ENCODE results near the gene MTARC2. TPM values are rescaled to one million over a fixed set of nuclear protein-coding genes. Genes with fewer than 3 reads are reported as not detected.

Gene MTARC2
- total and polyA plus RNA-seq, 2 donors (not counting 1 experiment from before 2014, with no cell fraction given) = 16.3 to 22.6 TPM

DNA sequence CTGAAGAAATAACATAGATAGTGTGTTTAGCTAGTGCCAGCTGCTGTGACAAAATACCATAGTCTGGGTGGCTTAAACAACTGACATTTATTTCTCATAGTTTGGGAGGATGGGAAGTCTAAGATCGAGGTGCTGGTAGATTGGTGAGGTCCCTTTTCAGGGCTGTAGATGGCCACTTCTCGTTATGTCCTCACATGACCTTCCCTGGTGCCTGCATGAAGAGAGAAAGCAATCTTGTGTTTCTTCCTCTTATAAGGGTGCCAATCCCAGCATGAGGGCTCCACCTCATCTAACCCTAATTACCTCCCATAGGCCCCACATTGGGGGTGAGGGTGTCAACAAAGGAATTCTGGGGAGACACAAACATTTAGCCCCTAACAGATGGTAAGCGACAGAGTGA lies 9.3 kb downstream of the MTARC2 start:
- H3K27ac ChIP-seq (ENCODE audit: low read length in 2 of 2) = no peak overlapping the region
- intact Hi-C loops (cut with micrococcal nuclease) = no loop called here
- CTCF ChIA-PET = interaction anchor here (0.7 to 1.0 kb wide), 2 partner anchors 17 to 24 kb away, joined by 3 to 4 read pairs; no protein-coding TSS in a partner anchor

DNA sequence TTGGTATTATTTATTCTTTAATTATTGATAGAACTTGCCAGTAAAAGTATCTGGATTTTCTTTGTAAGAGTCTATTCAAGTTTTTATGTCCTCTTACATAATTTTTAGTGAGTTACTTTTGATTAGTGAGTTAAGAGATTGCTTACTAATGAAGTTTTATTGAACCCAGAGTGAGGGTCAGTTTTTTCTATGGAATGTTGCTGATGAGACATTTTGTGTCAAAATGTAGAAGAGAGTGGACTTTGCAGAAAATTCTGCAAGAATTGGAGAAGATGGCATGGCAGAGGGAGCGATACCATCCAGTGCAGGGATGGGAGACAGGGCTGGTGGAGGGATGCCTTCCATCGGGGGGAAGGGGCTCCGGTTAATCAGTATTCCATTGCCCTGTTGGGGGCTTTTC lies 11.0 kb downstream of the MTARC2 start:
- H3K4me3 Mint-ChIP-seq = no peak overlapping the region

More for the DNA sequence above, 9.3 kb downstream of the MTARC2 start:
- Histone ChIP-seq H3K9me3 (ENCODE audit: control extremely low read depth in 1 of 3, control insufficient read depth in 2 of 3, insufficient read depth in 1 of 3, low read length in 2 of 3) (no peaks in the 10 kb centered on the region), H3K4me3 (ENCODE audit: control extremely low read depth in 1 of 5, extremely low read depth in 1 of 5, insufficient read depth in 1 of 5, low read depth in 2 of 5, low read length in 4 of 5) (no peak overlapping the region), H3K36me3 (replicated peaks in 1 of 2; ENCODE audit: control extremely low read depth in 1 of 2, control insufficient read depth in 1 of 2, extremely low read depth in 1 of 2, insufficient read depth in 2 of 2, low read length in 1 of 2) (no peaks in the 10 kb centered on the region), H3K79me2 (ENCODE audit: control insufficient read depth, insufficient read depth, low read length) (no peaks in the 10 kb centered on the region), H4K20me1 (ENCODE audit: control insufficient read depth, insufficient read depth, low read length, poor library complexity, severe bottlenecking) (no peaks in the 10 kb centered on the region), H2AFZ (ENCODE audit: insufficient read depth, low read depth, low read length, poor library complexity, severe bottlenecking) (no peak overlapping the region), H3K9ac (ENCODE audit: low read length) (no peak overlapping the region), H3K4me1 (ENCODE audit: control insufficient read depth in 2 of 2, insufficient read depth in 2 of 2, low read length in 2 of 2) (no peaks in the 10 kb centered on the region), H3K27me3 (replicated peaks in 1 of 4; ENCODE audit: control extremely low read depth in 1 of 4, control insufficient read depth in 3 of 4, insufficient read depth in 4 of 4, low read length in 3 of 4) (peaks cover 0 to 2% (median under 1%) of the 10 kb centered on the region in 4 experiments), H3K4me2 (replicated peaks; ENCODE audit: low read depth, low read length, poor library complexity, severe bottlenecking) (no peak overlapping the region)
- H3K27ac Mint-ChIP-seq = no peak overlapping the region
- TF ChIP-seq, protein P1, sequence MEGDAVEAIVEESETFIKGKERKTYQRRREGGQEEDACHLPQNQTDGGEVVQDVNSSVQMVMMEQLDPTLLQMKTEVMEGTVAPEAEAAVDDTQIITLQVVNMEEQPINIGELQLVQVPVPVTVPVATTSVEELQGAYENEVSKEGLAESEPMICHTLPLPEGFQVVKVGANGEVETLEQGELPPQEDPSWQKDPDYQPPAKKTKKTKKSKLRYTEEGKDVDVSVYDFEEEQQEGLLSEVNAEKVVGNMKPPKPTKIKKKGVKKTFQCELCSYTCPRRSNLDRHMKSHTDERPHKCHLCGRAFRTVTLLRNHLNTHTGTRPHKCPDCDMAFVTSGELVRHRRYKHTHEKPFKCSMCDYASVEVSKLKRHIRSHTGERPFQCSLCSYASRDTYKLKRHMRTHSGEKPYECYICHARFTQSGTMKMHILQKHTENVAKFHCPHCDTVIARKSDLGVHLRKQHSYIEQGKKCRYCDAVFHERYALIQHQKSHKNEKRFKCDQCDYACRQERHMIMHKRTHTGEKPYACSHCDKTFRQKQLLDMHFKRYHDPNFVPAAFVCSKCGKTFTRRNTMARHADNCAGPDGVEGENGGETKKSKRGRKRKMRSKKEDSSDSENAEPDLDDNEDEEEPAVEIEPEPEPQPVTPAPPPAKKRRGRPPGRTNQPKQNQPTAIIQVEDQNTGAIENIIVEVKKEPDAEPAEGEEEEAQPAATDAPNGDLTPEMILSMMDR (IDR thresholded peaks at IDR 0.05) = no peak
- TF ChIP-seq EZH2 (IDR thresholded peaks at IDR 0.05; ENCODE audit: borderline replicate concordance, insufficient read depth, low read depth, low read length, poor library complexity, severe bottlenecking) = no peak
- POLR2A ChIA-PET = no interaction called here
- no peaks in the 10 kb centered on the region for H3K27me3 Mint-ChIP-seq
- no peaks in the 10 kb centered on the region for H3K9me3 Mint-ChIP-seq (ENCODE audit: insufficient read depth)
- no peak overlapping the region for H3K4me3 Mint-ChIP-seq
- no peaks in the 10 kb centered on the region for H3K4me1 Mint-ChIP-seq
- DNase-seq (no peak), ATAC-seq (ENCODE audit: low read depth) (no peak)
- WGBS (ENCODE audit: insufficient coverage) = 100% methylated on average over 1 of the region's 3 CpGs

More for the DNA sequence above, 11.0 kb downstream of the MTARC2 start:
- ChIA-PET POLR2A (no interaction called here), CTCF (interaction anchor here (1.2 to 1.6 kb wide), 2 partner anchors 16 to 26 kb away, joined by 3 to 5 read pairs; no protein-coding TSS in a partner anchor)
- ATAC-seq (ENCODE audit: low read depth) (no peak), DNase-seq (no peak)
- Histone ChIP-seq H3K9ac (ENCODE audit: low read length) (no peak overlapping the region), H3K4me3 (ENCODE audit: control extremely low read depth in 1 of 5, extremely low read depth in 1 of 5, insufficient read depth in 1 of 5, low read depth in 2 of 5, low read length in 4 of 5) (no peak overlapping the region), H3K4me1 (ENCODE audit: control insufficient read depth in 2 of 2, insufficient read depth in 2 of 2, low read length in 2 of 2) (no peaks in the 10 kb centered on the region), H3K79me2 (ENCODE audit: control insufficient read depth, insufficient read depth, low read length) (no peaks in the 10 kb centered on the region), H3K27me3 (replicated peaks in 1 of 4; ENCODE audit: control extremely low read depth in 1 of 4, control insufficient read depth in 3 of 4, insufficient read depth in 4 of 4, low read length in 3 of 4) (peaks cover 0 to 2% (median 0%) of the 10 kb centered on the region in 4 experiments), H4K20me1 (ENCODE audit: control insufficient read depth, insufficient read depth, low read length, poor library complexity, severe bottlenecking) (no peaks in the 10 kb centered on the region), H3K27ac (ENCODE audit: low read length in 2 of 2) (no peak overlapping the region), H3K9me3 (ENCODE audit: control extremely low read depth in 1 of 3, control insufficient read depth in 2 of 3, insufficient read depth in 1 of 3, low read length in 2 of 3) (no peaks in the 10 kb centered on the region), H3K4me2 (replicated peaks; ENCODE audit: low read depth, low read length, poor library complexity, severe bottlenecking) (no peak overlapping the region), H2AFZ (ENCODE audit: insufficient read depth, low read depth, low read length, poor library complexity, severe bottlenecking) (no peak overlapping the region), H3K36me3 (replicated peaks in 1 of 2; ENCODE audit: control extremely low read depth in 1 of 2, control insufficient read depth in 1 of 2, extremely low read depth in 1 of 2, insufficient read depth in 2 of 2, low read length in 1 of 2) (no peaks in the 10 kb centered on the region)
- no peaks in the 10 kb centered on the region for H3K27me3 Mint-ChIP-seq
- no peak overlapping the region for H3K27ac Mint-ChIP-seq
- no peaks in the 10 kb centered on the region for H3K4me1 Mint-ChIP-seq
- WGBS (ENCODE audit: insufficient coverage) = 97% methylated on average over 3 of the region's 3 CpGs
- TF ChIP-seq, protein P1 (IDR thresholded peaks at IDR 0.05) = no peak
- no peak for TF ChIP-seq EZH2 (IDR thresholded peaks at IDR 0.05; ENCODE audit: borderline replicate concordance, insufficient read depth, low read depth, low read length, poor library complexity, severe bottlenecking)
- H3K9me3 Mint-ChIP-seq (ENCODE audit: insufficient read depth) = no peaks in the 10 kb centered on the region
- intact Hi-C loops (cut with micrococcal nuclease) = no loop called here

All from B cell (primary cell).